HuH-7.5 (cell line): ENCODE measurements around the gene STK4.
A peak's percentile ranks its signal among the peaks of the same experiment; 100 is the strongest.

Source experiments
- DNase-seq: peaks from one replicate; pipeline ENCODE4 v3.0.0; 2011; ENCODE audit warnings: low spot score

STK4 gene

DNA sequence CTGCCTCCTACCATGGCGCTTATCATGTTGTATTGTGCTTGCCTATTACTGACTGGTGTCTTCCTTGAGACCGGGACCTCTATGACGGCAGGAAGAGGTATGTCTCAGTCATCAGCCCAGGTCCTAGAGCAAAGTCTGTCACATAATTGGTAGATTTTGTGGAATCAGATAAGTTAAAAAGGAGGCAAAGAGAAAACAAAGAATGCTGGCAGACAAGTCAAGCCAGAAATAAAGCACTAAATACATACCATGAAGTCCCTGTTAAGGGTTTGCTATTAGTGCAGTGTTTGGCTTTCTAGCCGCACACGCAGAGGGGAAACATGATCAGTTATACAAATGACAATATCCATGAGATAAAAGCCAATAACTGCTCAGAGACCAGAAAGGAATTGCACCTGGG is 12.1 kb upstream of the STK4 start:
- no peak for DNase-seq

DNA sequence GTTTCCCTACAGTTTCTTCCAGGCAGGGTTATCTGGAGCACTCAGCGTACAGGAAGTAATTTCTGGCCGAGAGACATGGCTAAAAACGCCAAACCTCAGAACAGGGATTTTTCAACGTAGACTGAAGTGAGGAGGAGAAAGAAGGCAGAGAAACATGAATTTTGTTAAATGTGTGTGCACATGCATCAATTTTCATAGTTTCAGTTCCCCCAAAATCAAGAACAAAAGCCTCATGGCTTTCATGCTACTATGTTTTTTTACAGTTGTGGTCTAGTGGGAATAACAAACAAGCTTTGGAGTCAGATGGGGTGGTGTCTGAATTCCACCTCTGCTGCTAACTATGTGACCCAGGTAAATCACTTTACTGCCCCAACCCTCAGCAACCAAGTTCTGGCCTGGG is 11.0 kb upstream of the STK4 start:
- DNase-seq, result no peak

DNA sequence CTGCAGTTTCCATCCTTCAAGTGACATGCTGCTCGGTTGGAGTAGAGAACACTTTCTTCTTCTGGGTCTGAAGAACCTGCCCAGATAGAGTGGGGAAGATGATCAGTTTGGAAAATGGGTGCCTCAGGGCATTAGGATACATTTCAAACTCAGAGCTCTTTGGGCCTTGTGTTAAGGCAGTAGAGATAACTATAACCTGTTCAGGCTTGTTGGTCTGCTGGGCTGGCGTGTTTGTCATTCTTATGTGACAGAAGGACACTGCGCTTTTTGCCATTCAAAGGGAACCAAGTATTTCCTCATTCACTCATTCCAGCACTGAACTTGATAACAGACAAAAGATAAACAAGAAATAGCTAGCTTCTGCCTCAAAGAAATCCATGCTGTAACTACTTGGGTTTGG is 9.9 kb upstream of the STK4 start:
- no peak for DNase-seq

DNA sequence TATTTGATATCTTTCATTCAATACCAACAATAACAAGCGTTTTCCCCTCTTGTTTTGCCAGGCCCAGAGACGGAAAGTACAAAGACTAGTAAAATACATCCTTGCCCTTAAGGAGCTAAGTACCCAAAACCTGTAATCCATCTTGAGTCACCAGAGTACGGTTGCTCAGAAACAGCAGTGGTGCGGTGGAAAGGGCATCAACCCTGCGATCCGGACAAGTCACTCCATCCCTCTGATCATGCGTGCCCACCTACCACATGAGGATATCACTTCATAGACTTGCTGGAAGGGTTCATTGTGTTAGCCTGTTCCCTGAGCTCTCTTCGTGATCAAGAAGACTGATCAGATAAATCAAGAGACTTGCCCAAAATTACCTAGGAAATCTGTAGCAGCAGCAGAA is 8.0 kb upstream of the STK4 start:
- no peak for DNase-seq

DNA sequence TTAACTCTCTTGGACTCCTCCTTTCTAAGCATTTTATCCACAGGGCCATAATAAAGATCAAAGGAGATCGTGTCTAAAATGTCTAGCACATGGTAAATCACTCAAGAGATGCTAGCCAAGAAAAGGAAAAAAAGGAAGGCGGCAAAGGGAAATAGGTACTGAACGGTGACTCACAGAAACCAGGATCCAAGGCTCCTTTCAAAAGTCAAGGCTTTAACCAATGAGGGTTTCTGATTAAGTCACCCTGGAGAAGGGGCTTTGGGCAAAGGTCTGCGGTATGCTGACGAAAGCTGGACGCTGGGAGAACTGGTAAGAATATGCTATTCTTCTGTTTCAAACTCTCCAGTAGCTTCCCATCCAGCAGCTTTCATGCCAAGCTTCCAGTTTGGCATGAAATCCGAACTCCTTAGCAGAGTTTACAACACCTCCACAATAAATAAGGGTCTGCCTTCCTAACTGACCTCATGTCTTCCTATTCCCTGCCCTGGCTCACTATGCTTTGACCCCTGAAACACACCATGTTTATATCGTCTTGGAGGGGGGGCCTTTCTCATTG is 7.2 kb upstream of the STK4 start:
- DNase-seq, result no peak

DNA sequence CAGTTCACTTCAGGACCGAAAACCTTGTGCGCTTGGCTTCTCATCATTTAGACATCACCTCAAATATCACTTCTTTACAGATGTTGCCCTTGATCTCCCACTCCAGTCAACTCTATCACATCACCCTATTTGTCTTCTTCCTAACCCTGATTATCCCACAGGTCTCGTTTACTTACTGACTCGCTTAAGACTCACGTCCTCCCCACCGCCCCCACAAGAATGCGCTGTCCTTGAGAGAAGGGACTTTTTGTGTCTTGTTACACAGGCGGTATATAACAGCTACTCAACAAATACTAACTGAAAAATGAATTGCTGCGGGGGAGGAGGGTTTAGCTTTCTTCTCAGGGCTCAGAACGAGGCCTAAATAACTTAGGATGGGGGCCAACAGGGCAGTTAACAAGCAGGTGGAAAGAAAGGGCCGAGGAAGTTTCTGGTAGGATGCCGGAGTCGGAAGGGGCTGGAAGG is 6.6 kb upstream of the STK4 start:
- peak; percentile 32 for DNase-seq

DNA sequence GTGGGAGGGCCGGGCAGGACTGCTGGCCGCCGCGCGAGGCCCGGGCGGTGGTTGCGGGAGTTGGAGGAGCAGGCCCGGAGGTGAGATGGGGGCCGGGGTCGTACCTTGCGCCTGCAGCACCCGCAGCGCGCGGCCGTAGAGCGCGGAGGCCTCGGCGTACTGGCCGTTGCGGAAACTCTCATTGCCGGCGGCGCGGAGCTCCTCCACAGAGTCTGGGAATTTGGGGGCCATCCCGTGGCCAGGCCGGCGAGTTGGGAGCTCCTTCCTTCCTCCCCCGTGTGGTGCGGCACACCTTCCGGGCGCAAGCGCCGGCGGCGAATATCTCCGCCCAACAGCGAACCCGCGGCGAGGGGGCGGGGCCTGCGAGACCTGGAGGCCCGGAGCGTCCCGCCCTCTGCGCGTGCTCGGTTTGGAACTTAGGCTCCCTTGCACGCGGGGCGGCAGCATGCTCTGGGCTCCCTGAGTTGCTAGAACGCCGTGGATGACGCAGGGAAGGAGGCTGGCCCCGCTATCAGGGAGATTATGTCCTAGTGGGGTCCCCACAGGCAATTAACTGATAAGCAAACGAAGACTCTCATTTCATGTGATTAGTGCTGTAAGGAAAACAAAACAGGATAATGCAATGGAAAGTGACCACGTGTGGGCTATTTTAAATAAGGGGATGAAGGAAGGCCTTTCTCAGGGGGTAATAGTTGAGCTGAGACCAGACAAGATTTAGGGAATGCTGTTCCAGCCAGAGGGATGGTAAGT is 6.0 kb upstream of the STK4 start, which contains the start of gene TOMM34:
TSS of gene TOMM34 (minus strand) at position 295 of the 750 bp plus-strand sequence. CDS start at position 231, 64 bp downstream.
- DNase-seq, result peak; percentile 97

DNA sequence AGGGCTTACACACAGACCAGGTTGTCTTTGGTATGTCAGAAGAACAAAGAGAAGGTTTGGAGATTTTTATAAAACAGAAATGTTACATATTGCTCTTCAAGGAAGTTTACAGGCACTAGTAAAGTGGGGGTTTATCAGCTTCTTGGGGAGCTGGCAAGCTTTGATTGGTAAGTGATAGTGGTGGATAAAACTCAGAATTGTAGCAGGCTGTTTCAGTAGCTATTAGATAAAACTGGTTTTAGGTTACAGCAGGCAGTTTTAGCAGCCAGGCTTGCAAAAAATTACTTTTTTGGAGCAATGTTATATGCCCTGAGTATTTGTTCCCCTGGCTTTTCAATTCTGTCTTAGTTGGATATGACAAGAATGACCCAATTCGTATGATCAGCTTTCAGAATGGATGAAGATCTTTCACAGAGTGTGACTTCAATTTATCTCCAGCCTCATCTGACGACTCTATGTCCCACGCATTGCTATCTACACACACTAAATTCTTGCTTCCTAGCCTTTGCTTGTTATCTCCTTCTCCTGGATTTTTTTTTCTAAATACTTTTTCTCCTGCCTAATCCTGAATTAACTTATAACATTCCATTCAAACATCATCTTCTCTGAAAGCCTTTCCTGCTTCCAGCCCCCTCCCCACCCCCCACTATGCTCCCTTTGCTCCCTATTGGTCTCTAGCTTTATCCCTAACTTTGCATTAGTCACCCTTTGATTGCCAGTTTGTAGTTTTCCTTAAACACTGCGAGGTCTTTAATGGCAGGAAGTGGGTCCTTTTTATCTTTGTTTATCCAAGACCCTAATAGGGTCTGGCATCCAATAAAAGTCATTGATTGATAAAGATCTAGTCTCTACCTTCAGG is 5.1 kb upstream of the STK4 start:
- DNase-seq, result no peak

DNA sequence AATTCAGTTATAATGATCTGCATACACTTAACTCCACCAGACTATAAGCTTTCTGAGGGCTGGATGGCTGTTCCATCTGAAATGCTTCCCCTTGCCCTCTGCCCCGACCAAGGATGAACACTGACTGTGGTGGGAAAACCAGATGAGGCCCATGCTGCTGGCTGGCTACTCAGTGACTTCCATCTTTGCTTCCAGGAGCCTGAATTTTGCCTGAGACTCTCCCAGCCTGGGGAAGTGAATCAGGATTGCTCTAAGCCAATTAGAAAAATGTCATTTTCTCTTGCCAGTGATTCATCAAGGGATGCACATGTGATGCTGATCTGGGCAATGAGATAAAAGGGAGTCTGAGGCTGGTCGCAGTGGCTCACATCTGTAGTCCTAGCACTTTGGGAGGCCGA is 4.4 kb upstream of the STK4 start:
- no peak for DNase-seq

DNA sequence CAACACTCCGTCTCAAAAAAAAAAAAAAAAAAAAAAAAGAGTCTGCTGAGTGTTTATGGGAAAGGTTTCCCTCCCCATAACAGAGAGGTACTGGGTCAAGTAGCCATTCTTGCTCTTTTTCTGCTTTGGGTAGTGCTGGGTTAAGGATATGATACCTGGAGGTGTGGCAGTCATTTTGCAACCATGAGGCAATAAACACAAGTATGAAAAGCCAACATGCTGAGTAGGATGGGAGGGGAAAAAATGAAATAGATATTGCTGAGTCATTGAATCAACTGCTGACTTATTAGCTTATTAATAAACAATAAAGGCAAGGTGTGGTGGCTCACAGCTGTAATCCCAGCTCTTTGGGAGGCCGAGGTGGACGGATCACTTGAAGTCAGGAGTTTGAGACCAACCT is 3.8 kb upstream of the STK4 start:
- no peak for DNase-seq

DNA sequence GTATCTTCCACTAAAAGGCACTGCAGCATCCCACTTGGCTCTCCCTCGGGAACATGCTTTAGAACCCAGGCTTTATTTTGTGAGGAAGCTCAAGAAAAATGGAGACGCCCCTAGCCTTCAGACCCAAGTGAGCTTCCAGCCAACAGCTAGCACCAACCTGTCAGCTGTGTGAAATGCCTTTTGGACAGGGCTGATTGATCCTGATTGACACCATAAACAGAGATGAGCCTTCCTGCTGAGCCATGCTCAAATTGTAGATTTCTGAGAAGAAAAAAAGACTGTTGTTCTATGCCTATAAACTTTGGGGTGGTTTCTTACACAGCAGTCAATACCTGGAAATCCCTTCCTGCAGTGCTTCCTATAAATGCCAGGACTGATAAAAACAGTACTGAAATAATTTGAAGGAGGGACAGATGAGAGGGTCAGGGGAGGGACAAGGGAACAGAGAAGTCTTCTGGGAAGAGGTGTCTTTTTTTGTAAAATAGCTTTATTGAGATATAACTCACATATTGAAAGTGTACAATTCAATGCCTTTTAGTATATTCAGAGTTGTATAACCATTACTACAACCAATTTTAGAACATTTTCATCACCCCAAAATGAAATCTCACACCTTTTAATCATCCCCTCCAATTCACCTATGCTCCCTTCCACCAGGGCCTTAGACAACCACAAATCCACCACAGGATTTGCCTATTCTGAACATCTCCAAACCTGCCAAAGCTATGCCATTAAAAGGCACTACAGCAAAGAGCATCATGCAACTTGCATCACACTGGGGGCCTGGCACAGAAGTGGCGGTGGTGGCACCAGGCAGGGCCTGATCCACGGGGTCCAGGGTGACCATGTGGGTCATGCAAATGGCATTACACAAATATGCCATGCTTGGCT is 2.7 kb upstream of the STK4 start:
- DNase-seq, result no peak

DNA sequence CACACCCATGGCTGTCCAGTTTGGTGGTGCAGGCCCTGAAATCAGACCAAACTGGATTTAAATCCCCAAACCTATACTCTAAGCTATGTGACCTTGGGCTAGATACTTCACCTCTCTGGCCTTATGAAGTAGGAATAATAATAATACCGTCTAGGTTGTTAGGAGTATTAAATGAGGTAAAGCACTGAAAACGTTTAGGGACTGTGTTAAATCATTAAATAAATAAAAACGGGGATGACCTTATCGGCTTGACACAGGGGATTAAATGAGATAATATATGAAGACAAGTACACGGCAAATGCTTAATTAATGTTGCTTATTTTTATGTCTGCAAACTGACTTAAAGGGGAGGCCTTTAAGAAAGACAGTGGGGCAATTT is 672 bp upstream of the STK4 start:
- no peak for DNase-seq

DNA sequence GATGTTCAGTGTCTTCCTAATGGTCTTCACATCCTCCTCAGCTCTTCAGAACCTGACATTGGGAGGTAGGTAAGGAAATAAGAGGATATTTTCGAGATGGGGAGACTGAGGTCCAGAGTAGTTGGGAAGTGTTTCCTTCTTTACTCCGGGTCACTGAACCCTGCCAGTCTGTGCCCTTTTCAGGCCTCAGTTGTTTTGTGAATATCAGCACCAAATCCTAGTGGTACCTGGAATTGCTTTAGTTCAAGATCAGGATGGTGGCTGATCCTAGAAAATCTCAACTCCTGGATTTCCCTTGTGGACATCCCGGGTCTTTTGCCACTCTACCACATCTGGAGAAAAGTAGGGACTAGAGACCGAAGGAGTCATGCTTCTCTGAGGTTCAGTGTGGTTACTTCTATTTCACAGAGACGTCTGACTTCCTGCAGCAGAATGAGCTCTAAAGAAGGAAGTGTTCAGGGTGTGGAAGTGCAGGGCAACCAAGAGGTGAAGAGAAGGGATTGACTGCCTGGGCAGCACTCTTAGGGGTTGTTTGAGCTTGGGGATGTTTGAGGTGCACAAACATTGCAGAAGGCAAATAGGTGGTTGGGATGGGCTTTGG is 995 bp downstream of the STK4 start:
- DNase-seq, result no peak

DNA sequence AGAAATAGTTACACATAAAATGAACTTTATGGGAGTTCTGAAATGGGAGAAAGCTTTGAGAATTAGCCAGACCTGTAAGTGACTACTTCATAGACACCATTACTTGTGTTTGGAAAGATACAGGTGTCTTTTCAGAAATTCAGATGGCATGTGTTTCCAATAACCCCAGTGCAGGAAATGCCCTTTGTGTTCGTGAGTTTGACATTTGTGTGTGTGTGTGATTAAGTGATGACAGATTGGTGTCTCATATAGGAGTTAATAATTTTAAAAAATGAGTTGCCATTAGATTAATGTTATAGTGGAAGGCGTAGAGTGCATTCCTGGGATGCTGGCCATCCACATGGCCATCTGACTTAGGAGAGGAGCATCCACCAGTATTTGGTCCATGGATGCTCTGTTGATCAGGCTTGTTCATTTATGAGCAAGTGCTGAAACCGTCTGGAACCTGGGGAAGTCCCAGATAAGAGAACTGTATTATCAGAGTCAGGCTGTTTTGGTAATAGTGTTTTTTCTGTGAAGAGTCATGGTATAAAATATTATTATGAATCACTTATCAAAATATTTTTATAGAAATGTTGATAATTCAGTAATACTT is 3.1 kb downstream of the STK4 start:
- no peak for DNase-seq

DNA sequence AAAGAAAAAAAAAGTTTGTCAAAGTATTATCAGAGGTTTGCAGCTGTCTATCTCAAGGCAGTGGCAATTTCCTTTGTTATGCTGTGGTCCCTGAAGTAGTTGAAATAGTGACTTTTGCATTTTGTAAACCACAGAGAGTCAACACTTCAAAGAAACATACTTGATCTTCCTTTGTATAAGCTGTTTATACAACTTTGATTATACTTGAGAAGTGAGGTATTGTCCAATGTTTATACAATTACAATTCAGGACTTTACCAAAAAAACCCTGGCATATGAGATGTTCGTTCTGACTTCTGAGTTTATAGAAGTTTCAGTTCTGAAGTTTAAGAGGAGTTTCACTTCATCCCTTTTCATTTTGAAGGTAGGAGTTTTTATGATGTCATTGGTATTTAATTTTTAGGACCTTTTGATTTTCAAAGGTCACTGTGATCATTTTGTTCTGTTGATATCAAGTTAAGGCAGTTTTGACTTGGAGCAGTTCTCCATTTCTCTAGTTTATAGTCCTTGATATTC is 4.0 kb downstream of the STK4 start:
- no peak for DNase-seq

DNA sequence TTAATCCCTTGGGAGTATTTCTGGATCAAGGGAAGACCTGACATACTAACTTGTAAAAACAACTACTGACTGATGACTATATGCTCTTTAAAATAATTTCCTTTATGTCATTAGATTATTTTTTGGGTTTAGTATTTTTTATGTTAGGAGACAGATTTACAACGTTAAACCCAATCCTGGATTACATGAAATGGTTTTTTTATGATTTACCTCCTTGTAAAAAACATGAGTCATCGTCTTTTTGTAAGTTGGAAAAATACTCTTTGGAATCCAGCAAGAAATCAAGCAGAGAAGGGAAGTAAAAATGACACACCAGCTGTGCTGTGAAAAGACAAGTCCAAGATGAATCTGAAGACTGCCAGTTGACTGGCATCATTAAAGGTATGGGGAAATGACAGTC is 6.7 kb downstream of the STK4 start:
- no peak for DNase-seq

DNA sequence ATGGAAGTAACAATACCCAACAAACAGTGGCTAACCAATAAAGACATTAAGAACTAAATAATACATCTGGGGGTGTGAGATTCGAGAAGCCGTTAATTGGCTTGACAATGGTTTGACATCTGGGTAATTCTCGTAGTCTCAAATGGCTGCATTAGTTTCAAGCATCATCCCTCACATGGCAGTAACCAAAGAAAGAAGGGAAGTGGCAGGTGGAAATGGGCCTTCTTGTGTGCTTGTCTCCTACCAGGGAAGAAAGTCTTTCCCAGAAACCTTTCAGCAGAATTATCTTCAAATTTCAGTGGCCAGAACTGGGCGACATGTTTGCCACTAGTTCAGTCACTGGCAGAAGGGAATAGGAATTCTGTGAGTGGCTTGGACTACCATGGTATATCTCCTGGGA is 10.4 kb downstream of the STK4 start:
- no peak for DNase-seq

DNA sequence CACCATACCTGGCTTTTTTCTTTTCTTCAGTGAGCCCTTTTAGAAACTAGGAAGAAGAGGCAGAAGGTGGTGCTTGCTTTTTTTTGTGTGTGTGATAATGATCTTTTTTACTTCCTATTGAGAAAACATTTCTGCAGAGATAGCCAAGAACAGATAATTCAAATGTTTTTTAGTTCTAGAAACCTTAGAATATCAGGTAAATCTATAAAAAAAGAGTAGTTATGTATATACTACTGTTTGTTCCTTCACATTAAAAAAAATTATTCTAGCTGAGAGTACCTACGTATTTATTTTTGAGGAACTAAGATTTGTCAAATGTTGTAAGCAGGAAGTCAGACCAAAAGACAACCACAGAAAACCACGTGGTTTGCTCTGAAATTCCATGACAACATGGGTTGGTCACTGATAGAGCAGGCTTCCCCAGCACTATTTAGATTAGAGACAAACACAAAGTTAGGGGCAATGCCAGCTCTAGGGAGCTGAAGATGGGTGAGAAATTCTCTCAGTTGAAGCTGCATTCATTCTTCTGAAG is 12.8 kb downstream of the STK4 start:
- no peak for DNase-seq

DNA sequence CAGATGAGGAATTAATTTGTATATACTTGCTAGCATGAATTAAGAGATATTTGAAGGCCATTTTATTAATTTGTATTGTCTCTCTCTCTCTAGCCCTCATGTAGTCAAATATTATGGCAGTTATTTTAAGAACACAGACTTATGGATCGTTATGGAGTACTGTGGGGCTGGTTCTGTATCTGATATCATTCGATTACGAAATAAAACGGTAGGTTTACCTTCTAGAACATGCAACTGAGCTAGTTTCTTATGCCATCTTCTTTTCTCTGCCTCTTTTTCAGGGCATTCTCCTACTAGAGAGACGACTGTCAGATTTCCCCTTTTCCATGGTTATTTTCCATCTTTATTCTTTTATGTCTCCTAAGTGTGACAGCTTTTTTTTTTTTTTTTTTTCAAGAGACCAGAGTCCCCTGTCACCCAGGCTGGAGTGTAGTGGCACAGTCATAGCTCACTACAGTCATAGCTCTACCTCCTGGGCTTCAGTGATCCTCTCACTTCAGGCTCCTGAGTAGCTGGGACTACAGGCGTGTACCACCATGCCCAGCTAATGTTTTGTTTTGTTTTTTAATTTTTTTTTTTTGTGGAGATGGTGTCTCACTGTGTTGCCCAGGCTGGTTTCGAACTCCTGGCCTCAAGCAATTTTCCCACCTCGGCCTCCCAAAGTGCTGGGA is 15.6 kb downstream of the STK4 start:
- no peak for DNase-seq

DNA sequence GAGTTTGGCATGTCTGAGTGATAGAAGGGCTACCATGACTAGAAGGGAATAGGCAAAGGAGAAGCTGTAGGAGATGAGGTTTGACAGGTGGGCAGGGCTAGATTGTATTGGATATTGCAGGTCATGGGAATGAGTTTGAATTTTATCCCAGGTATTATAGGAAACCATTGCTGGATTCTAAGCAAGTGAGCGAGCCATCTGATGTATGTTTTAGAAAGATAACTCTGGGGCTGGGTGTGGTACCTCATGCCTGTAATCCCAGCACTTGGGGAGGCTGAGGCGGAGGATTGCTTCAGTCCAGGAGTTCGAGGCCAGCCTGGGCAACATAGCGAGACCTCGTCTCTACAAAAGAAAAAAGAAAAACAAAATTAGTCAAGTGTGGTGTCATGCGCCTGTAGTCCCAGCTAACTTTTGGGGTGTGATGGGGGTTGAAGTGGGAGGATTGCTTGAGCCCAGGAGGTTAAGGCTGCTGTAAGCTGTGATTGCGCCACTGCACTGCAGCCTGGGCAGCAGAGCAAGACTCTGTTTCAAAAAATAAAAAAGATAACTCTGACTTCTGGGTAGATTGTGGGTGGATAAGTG is 16.9 kb downstream of the STK4 start:
- no peak for DNase-seq
